Mesenchymal stem cell (in vitro differentiated cells and primary cell): ENCODE results near the gene C2orf68.

ENCODE experiments used
- DNase-seq: peaks from one replicate; pipeline ENCODE4 v3.0.0-alpha.2; 2013
- H2AFZ ChIP-seq: one replicate; pipeline ENCODE4 v1.6.1; 2013; ENCODE audit warnings: low read depth, mild to moderate bottlenecking, control low read depth, inconsistent platforms, low read length, moderate library complexity
- H2AK5ac ChIP-seq: 2 replicates; pipeline ENCODE4 v1.6.1; 2013; ENCODE audit warnings: low read length, moderate library complexity, mild to moderate bottlenecking, inconsistent platforms; ENCODE audit not compliant: severe bottlenecking
- H2BK120ac ChIP-seq: one replicate; pipeline ENCODE4 v1.6.1; 2013; ENCODE audit warnings: low read depth, mild to moderate bottlenecking, inconsistent platforms, low read length, moderate library complexity
- H2BK12ac ChIP-seq, 2 experiments: one replicate each; pipeline ENCODE4 v1.6.1; 2013; ENCODE audit warnings: inconsistent platforms in 2 of 2, low read length in 2 of 2, mild to moderate bottlenecking in 2 of 2, moderate library complexity in 2 of 2, control low read depth in 1 of 2
- H2BK15ac ChIP-seq: one replicate; pipeline ENCODE4 v1.6.1; 2013; ENCODE audit warnings: mild to moderate bottlenecking, low read depth, inconsistent platforms; ENCODE audit not compliant: poor library complexity, severe bottlenecking
- H2BK5ac ChIP-seq: 2 replicates; pipeline ENCODE4 v1.6.1; 2013; ENCODE audit warnings: low read depth, mild to moderate bottlenecking, low read length, control low read depth, inconsistent platforms; ENCODE audit not compliant: poor library complexity, severe bottlenecking
- H3K14ac ChIP-seq, 2 experiments: one replicate each; pipeline ENCODE4 v1.6.1; 2013; ENCODE audit warnings: inconsistent platforms in 2 of 2, low read length in 2 of 2, control low read depth in 1 of 2, mild to moderate bottlenecking in 1 of 2, moderate library complexity in 1 of 2
- H3K18ac ChIP-seq, 2 experiments: one replicate each; pipeline ENCODE4 v1.6.1; 2013; ENCODE audit warnings: inconsistent platforms in 2 of 2, low read length in 2 of 2, control low read depth in 1 of 2, low read depth in 1 of 2, mild to moderate bottlenecking in 1 of 2
- H3K23ac ChIP-seq, 2 experiments: one replicate each; pipeline ENCODE4 v1.6.1; 2013; ENCODE audit warnings: inconsistent platforms in 2 of 2, low read length in 2 of 2, mild to moderate bottlenecking in 2 of 2, moderate library complexity in 2 of 2, control low read depth in 1 of 2
- H3K27ac ChIP-seq: 2 replicates; pipeline ENCODE4 v1.5.1; 2013; ENCODE audit warnings: mild to moderate bottlenecking, moderate library complexity, low read length, control low read depth, inconsistent platforms; ENCODE audit not compliant: poor library complexity, severe bottlenecking
- H3K27me3 ChIP-seq, 2 experiments: 2 replicates each; pipeline versions ENCODE4 v1.6.1 to v1.7.0; 2013; ENCODE audit warnings: low read length in 2 of 2, mild to moderate bottlenecking in 2 of 2, moderate library complexity in 2 of 2, control low read depth in 1 of 2, inconsistent platforms in 1 of 2; ENCODE audit not compliant: control insufficient read depth in 1 of 2, insufficient read depth in 1 of 2
- H3K36me3 ChIP-seq, 2 experiments: 2 replicates each; pipeline versions ENCODE4 v1.6.1 to v1.7.0; 2013; ENCODE audit warnings: low read length in 2 of 2, control low read depth in 1 of 2, inconsistent platforms in 1 of 2, low read depth in 1 of 2, mild to moderate bottlenecking in 1 of 2; ENCODE audit not compliant: insufficient read depth in 2 of 2, control insufficient read depth in 1 of 2
- H3K4ac ChIP-seq, 2 experiments: one replicate each; pipeline ENCODE4 v1.6.1; 2013; ENCODE audit warnings: inconsistent platforms in 2 of 2, low read length in 2 of 2, mild to moderate bottlenecking in 2 of 2, moderate library complexity in 2 of 2, control low read depth in 1 of 2, low read depth in 1 of 2
- H3K4me1 ChIP-seq: 2 replicates; pipeline ENCODE4 v1.6.1; 2013; ENCODE audit warnings: low read depth, low read length, control low read depth; ENCODE audit not compliant: control insufficient read depth, insufficient read depth
- H3K4me2 ChIP-seq: 2 replicates; pipeline ENCODE4 v1.6.1; 2013; ENCODE audit warnings: low read length, mild to moderate bottlenecking, inconsistent platforms; ENCODE audit not compliant: poor library complexity, severe bottlenecking
- H3K4me3 ChIP-seq, 2 experiments: 2 replicates each; pipeline versions ENCODE4 v1.5.1 to v1.7.0; 2013; ENCODE audit warnings: low read length in 2 of 2, mild to moderate bottlenecking in 2 of 2, control low read depth in 1 of 2, low read depth in 1 of 2; ENCODE audit not compliant: insufficient read depth in 1 of 2
- H3K79me1 ChIP-seq: replicated peaks from 2 replicates; pipeline ENCODE4 v1.6.1; 2013; ENCODE audit warnings: mild to moderate bottlenecking, control low read depth, low read length, inconsistent platforms; ENCODE audit not compliant: poor library complexity, severe bottlenecking
- H3K9ac ChIP-seq: 2 replicates; pipeline ENCODE4 v1.7.0; 2013; ENCODE audit warnings: mild to moderate bottlenecking, low read length, moderate library complexity
- H3K9me3 ChIP-seq: 2 replicates; pipeline ENCODE4 v1.7.0; 2013; ENCODE audit warnings: mild to moderate bottlenecking, low read length; ENCODE audit not compliant: control insufficient read depth
- H4K8ac ChIP-seq: one replicate; pipeline ENCODE4 v1.6.1; 2013; ENCODE audit warnings: inconsistent platforms, mild to moderate bottlenecking, low read length, moderate library complexity
- H4K91ac ChIP-seq: one replicate; pipeline ENCODE4 v1.6.1; 2013; ENCODE audit warnings: mild to moderate bottlenecking, low read length, inconsistent platforms
- WGBS: methylation state at CpG from one replicate; pipeline ENCODE4 v1.1.7; 2013; ENCODE audit warnings: mixed read lengths; 5-methylcytosine and 5-hydroxymethylcytosine counted together

Gene C2orf68

GRCh38 chr2:85600235-85600575 lies 11.7 kb downstream of the C2orf68 start:
- H2BK12ac ChIP-seq, result no peak overlapping the region
- no peak overlapping the region for H2AFZ ChIP-seq
- no peaks in the 10 kb centered on the region for H3K9me3 ChIP-seq
- H3K4me3 ChIP-seq, result no peak overlapping the region
- no peak overlapping the region for H4K8ac ChIP-seq
- H3K4me2 ChIP-seq, result no peak overlapping the region
- H3K27ac ChIP-seq, result no peak overlapping the region
- peaks cover 42 to 44% of the 10 kb centered on the region in 2 experiments for H3K36me3 ChIP-seq
- H3K9ac ChIP-seq, result no peak overlapping the region
- H4K91ac ChIP-seq, result no peak overlapping the region
- DNase-seq, result no peak
- 95% methylated on average over 3 of the region's 3 CpGs for WGBS
- H2BK5ac ChIP-seq, result no peak overlapping the region
- no peaks in the 10 kb centered on the region for H3K27me3 ChIP-seq
- no peak overlapping the region for H3K18ac ChIP-seq
- H2AK5ac ChIP-seq, result no peak overlapping the region
- H3K79me1 ChIP-seq, result peaks cover 37% of the 10 kb centered on the region
- no peak overlapping the region for H3K14ac ChIP-seq
- H3K4me1 ChIP-seq, result peaks cover 34% of the 10 kb centered on the region
- no peak overlapping the region for H2BK15ac ChIP-seq
- H3K23ac ChIP-seq, result no peak overlapping the region
- no peak overlapping the region for H3K4ac ChIP-seq
- no peak overlapping the region for H2BK120ac ChIP-seq

- Histone ChIP-seq H4K8ac (no peak overlapping the region), H3K4me3 (no peak overlapping the region), H3K4ac (no peak overlapping the region), H3K9me3 (no peaks in the 10 kb centered on the region), H2BK12ac (no peak overlapping the region), H3K18ac (no peak overlapping the region), H3K27me3 (no peaks in the 10 kb centered on the region), H2AK5ac (no peak overlapping the region), H2AFZ (no peak overlapping the region), H2BK15ac (no peak overlapping the region), H3K9ac (no peak overlapping the region), H3K79me1 (peaks cover 37% of the 10 kb centered on the region), H2BK5ac (no peak overlapping the region), H2BK120ac (no peak overlapping the region), H3K4me2 (no peak overlapping the region), H4K91ac (no peak overlapping the region), H3K23ac (no peak overlapping the region), H3K14ac (no peak overlapping the region), H3K4me1 (peaks cover 34% of the 10 kb centered on the region), H3K36me3 (peaks cover 42 to 43% of the 10 kb centered on the region in 2 experiments), H3K27ac (no peak overlapping the region)
- 90% methylated on average over 17 of the region's 17 CpGs for WGBS
- no peak for DNase-seq
Observed at GRCh38 chr2:85599468-85600234, 12.2 kb downstream of the C2orf68 start.

DNA sequence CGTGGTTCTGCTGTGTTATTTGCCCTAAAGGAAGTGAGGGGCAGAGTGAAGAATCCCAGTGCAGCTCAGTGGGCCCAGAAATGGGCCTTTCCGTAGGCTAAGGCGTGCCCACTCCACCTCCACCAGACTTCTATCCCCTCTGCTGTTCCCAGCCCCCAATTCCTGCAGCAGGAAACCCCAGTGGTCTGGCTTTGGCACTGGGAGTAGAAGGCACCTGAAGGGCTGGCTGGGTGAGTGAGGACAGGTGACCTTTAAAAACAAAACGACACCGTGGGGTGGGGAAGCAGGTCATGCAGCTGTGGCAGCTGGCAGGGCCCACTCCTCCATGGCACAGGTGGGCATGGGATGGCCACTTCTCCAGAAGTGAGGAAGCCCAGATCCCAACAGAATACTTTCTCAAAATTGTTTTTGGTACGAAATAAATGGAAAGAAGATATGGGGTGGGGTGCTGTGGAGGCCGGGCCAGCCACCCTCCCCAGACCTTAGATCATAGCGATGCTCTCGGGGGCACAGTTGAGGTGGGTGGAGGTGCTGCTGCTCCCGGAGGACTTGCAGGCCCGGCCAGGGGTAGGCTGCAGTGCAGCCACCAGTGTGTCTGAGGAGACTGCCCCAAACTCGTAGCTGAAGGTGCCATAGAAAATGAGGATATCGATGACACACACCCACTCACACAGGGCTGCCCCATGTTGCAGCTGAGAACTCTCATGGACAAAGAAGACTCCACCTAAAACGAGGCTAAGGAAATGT lies 13.1 kb downstream of the C2orf68 start:
- DNase-seq, result no peak
- Histone ChIP-seq H4K8ac (no peak overlapping the region), H2BK120ac (no peak overlapping the region), H3K27me3 (no peaks in the 10 kb centered on the region), H3K9ac (no peak overlapping the region), H4K91ac (no peak overlapping the region), H3K36me3 (peaks cover 42 to 43% of the 10 kb centered on the region in 2 experiments), H3K18ac (no peak overlapping the region), H2AFZ (no peak overlapping the region), H3K14ac (no peak overlapping the region), H3K4me3 (no peak overlapping the region), H3K4me2 (no peak overlapping the region), H3K27ac (no peak overlapping the region), H2BK5ac (no peak overlapping the region), H3K23ac (no peak overlapping the region), H2BK15ac (no peak overlapping the region), H3K4me1 (peaks cover 34% of the 10 kb centered on the region), H3K4ac (no peak overlapping the region), H2BK12ac (no peak overlapping the region), H3K79me1 (peaks cover 40% of the 10 kb centered on the region), H3K9me3 (no peaks in the 10 kb centered on the region), H2AK5ac (no peak overlapping the region)
- 96% methylated on average over 11 of the region's 14 CpGs for WGBS

DNA sequence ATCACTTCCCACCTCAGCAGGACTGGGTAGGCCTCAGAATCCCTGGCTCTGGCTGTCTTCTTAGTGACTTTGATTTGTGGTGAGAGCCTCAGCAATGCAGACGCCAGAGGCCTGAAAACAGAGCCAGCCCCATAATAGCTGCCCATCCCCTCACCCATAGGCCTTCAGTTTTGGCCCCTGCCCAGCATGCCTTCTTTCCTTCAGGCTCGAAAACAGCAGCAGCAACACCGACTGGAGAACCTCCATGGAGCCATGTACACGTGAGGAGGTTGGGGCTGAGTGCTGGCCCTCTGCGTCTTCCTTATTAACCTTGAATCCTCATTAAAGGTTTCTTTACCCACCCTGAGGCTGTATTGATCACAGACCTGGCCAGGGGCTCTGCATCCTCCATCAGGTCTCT lies 14.6 kb downstream of the C2orf68 start:
- Histone ChIP-seq H3K27ac (no peak overlapping the region), H3K79me1 (peaks cover 40% of the 10 kb centered on the region), H3K9ac (peak overlapping the region; percentile 94), H4K8ac (no peak overlapping the region), H3K4me3 (peak overlapping the region in 1 of 2 experiments; percentile 92), H2BK120ac (no peak overlapping the region), H3K9me3 (no peaks in the 10 kb centered on the region), H3K4me2 (no peak overlapping the region), H2AFZ (no peak overlapping the region), H2BK15ac (no peak overlapping the region), H2BK5ac (no peak overlapping the region), H4K91ac (no peak overlapping the region), H3K18ac (no peak overlapping the region), H3K23ac (no peak overlapping the region), H3K36me3 (peaks cover 48 to 50% of the 10 kb centered on the region in 2 experiments), H3K4ac (no peak overlapping the region), H3K4me1 (peaks cover 33% of the 10 kb centered on the region), H3K27me3 (no peaks in the 10 kb centered on the region), H2BK12ac (no peak overlapping the region), H2AK5ac (no peak overlapping the region), H3K14ac (no peak overlapping the region)
- no peak for DNase-seq
- WGBS, result 83% methylated on average over 5 of the region's 5 CpGs
